ENCODE results near the gene SYNDIG1. TPM values are rescaled to one million over a fixed set of nuclear protein-coding genes. Genes with fewer than 3 reads are reported as not detected.
A peak's percentile ranks its signal among the peaks of the same experiment; 100 is the strongest.

The SYNDIG1 gene
- total RNA-seq, 1 experiment from 2014 or later = not detected

DNA sequence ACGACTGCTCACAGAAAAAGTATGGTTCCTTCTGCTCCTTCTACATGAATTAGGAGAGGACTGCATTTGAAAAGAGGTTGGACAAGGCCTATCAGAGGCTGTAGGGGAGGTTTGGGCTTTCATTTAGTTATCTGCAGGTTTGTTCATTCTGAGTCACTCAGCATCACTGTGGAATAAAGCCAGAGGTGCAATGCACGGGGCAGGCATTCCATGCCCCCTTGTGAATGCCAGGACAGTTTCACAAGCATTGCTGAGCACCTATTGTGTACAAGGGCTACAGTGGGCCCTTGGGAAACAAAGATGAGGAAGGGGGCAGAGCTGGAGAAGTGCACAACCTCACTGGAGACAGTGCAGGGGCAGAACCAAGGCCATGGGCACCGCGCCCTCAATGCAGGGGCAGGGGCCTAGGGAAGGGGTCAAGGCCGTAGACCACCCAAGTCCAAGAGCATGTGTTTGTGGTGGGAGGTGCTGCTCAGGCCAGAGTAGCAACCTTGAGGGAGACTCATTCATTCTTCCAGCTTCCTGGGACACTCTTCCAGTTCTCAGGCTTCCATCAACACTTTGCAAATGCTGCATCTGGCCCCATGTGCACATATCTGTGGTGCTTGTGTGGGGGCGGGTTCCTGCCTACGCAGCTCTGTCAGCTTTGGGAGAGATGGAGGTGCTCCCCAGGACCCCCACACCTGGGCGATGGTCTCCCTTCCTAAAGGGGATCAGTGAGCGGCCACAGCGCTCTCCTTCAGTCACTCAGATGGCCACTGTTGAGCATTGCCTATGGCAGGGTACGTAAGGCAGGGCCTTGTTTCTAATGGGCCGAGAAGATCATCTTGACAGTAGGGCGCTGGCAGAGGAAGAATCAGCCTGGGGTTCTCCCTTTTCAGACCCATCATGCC, 204.5 kb downstream of the SYNDIG1 start:
- H3K4me3 ChIP-seq (ENCODE audit: low read depth in 2 of 2, low read length in 2 of 2) = no peak overlapping the region
- intact Hi-C loops (cut with micrococcal nuclease; ENCODE audit: unreplicated experiment) (no loop called here), in situ Hi-C loops (cut with HindIII; ENCODE audit: low pct_unique_long_range_greater_than_20kb, low sequenced_read_pairs) (no loop called here)
- ATAC-seq = peak; percentile 50
- H3K27ac ChIP-seq (ENCODE audit: low read length) = no peak overlapping the region
- TF ChIP-seq, protein P1, sequence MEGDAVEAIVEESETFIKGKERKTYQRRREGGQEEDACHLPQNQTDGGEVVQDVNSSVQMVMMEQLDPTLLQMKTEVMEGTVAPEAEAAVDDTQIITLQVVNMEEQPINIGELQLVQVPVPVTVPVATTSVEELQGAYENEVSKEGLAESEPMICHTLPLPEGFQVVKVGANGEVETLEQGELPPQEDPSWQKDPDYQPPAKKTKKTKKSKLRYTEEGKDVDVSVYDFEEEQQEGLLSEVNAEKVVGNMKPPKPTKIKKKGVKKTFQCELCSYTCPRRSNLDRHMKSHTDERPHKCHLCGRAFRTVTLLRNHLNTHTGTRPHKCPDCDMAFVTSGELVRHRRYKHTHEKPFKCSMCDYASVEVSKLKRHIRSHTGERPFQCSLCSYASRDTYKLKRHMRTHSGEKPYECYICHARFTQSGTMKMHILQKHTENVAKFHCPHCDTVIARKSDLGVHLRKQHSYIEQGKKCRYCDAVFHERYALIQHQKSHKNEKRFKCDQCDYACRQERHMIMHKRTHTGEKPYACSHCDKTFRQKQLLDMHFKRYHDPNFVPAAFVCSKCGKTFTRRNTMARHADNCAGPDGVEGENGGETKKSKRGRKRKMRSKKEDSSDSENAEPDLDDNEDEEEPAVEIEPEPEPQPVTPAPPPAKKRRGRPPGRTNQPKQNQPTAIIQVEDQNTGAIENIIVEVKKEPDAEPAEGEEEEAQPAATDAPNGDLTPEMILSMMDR (IDR thresholded peaks at IDR 0.05) = no peak
- TF ChIP-seq TCF7L2 (IDR thresholded peaks at IDR 0.05; ENCODE audit: low read depth, low read length) = no peak
- TF ChIP-seq SIN3A (IDR thresholded peaks at IDR 0.05; ENCODE audit: borderline replicate concordance, insufficient read depth, low read depth, low read length) = no peak
- TF ChIP-seq, protein P2, sequence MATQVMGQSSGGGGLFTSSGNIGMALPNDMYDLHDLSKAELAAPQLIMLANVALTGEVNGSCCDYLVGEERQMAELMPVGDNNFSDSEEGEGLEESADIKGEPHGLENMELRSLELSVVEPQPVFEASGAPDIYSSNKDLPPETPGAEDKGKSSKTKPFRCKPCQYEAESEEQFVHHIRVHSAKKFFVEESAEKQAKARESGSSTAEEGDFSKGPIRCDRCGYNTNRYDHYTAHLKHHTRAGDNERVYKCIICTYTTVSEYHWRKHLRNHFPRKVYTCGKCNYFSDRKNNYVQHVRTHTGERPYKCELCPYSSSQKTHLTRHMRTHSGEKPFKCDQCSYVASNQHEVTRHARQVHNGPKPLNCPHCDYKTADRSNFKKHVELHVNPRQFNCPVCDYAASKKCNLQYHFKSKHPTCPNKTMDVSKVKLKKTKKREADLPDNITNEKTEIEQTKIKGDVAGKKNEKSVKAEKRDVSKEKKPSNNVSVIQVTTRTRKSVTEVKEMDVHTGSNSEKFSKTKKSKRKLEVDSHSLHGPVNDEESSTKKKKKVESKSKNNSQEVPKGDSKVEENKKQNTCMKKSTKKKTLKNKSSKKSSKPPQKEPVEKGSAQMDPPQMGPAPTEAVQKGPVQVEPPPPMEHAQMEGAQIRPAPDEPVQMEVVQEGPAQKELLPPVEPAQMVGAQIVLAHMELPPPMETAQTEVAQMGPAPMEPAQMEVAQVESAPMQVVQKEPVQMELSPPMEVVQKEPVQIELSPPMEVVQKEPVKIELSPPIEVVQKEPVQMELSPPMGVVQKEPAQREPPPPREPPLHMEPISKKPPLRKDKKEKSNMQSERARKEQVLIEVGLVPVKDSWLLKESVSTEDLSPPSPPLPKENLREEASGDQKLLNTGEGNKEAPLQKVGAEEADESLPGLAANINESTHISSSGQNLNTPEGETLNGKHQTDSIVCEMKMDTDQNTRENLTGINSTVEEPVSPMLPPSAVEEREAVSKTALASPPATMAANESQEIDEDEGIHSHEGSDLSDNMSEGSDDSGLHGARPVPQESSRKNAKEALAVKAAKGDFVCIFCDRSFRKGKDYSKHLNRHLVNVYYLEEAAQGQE (IDR thresholded peaks at IDR 0.05; ENCODE audit: insufficient read depth in 1 of 2, low read depth in 2 of 2, low read length in 1 of 2) = no peak
- no peak for TF ChIP-seq POLR2AphosphoS5 (IDR thresholded peaks at IDR 0.05; ENCODE audit: low read depth, low read length)
- POLR2A ChIA-PET = no interaction called here
- DNase-seq (ENCODE audit: low read depth, low spot score) = no peak
- no TSS peak for BruUV-seq (replicated peaks)
- 0 out of 2 replicates have a peak, but pooled peaks cover 3% of the 10 kb centered on the region for H3K4me1 ChIP-seq (ENCODE audit: control insufficient read depth, insufficient read depth, low read length)
- CTCF ChIA-PET = no interaction called here
- H3K27me3 ChIP-seq (ENCODE audit: control insufficient read depth, insufficient read depth, low read length) = no peaks in the 10 kb centered on the region
- no peaks in the 10 kb centered on the region for H3K9me3 ChIP-seq (ENCODE audit: control insufficient read depth, insufficient read depth, low read depth, low read length)
- no peaks in the 10 kb centered on the region for H3K36me3 ChIP-seq (ENCODE audit: control insufficient read depth, insufficient read depth, low read length)

DNA sequence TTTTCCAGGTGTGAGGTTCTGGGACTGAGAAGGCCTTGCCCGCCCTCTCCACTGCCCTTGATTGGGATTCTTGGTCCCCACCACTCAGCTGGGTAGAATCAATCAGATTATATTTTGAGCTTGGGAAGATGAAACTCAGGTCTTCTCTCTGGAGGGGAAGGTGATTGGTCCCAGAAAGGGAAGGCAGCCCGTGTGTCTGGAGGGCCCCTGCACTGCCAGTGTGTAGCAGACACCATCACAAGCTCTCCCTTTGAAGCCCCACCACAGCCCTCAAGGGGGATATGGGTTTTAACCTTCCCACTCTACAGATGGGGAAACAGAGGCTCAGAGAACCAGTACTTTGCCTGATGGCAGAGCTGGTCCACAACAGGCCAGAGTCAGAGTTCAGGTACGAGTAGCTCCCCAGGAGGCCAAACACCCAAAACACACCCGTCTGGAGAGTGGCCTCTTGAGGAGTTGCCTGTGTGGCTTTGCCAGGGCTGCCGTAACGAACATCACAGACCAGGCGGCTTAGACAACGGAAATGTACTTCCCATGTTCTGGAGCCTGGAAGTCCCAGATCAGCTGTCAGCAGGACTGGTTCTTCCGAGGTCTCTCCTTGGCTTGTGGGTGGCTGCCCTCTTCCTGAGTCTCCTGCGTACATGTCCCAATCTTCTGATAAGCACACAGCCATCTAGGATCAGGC, 205.6 kb downstream of the SYNDIG1 start:
- Histone ChIP-seq H3K4me3 (ENCODE audit: low read depth in 2 of 2, low read length in 2 of 2) (no peak overlapping the region), H3K27me3 (ENCODE audit: control insufficient read depth, insufficient read depth, low read length) (no peaks in the 10 kb centered on the region), H3K4me1 (ENCODE audit: control insufficient read depth, insufficient read depth, low read length) (0 out of 2 replicates have a peak, but pooled peaks cover 3% of the 10 kb centered on the region), H3K27ac (ENCODE audit: low read length) (no peak overlapping the region), H3K9me3 (ENCODE audit: control insufficient read depth, insufficient read depth, low read depth, low read length) (no peaks in the 10 kb centered on the region), H3K36me3 (ENCODE audit: control insufficient read depth, insufficient read depth, low read length) (no peaks in the 10 kb centered on the region)
- no TSS peak for BruUV-seq (replicated peaks)
- ATAC-seq (no peak), DNase-seq (ENCODE audit: low read depth, low spot score) (no peak)
- POLR2A ChIA-PET = no interaction called here
- in situ Hi-C loops (cut with HindIII; ENCODE audit: low pct_unique_long_range_greater_than_20kb, low sequenced_read_pairs) = no loop called here
- intact Hi-C loops (cut with micrococcal nuclease; ENCODE audit: unreplicated experiment) = no loop called here
- CTCF ChIA-PET = no interaction called here
- TF ChIP-seq, protein P2 (IDR thresholded peaks at IDR 0.05; ENCODE audit: insufficient read depth in 1 of 2, low read depth in 2 of 2, low read length in 1 of 2) = no peak
- no peak for TF ChIP-seq POLR2AphosphoS5 (IDR thresholded peaks at IDR 0.05; ENCODE audit: low read depth, low read length)
- no peak for TF ChIP-seq TCF7L2 (IDR thresholded peaks at IDR 0.05; ENCODE audit: low read depth, low read length)
- TF ChIP-seq SIN3A (IDR thresholded peaks at IDR 0.05; ENCODE audit: borderline replicate concordance, insufficient read depth, low read depth, low read length) = no peak
- TF ChIP-seq, protein P1 (IDR thresholded peaks at IDR 0.05) = no peak

All from Panc1 (cell line).